Measurements from ENCODE around the gene RBMS2.
A peak's percentile ranks its signal among the peaks of the same experiment; 100 is the strongest.

RBMS2 gene

DNA sequence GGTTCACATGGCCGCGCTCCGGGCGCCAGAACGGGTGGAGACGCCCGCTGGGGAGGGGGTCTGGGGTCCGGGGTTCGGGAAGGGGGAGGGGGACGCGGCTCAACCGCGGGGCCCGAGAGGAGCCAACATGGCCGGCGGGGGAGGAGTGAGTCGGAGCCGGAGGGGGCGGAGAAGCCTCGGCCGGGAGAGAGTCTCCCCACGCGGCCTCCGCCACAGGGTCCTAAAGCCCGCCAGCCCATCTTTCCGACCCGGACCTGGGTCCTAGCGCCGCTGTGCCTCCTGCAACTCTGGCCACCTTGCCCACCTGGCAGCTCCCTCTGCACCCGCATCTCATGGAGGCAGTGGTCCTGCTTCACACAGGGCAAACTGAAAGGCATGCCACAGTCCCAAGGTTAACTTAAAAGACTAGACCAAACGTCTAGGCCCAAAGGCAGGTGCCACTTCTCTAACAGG lies 108.6 kb downstream of the RBMS2 start, which contains the start of gene BAZ2A:
TSS of gene BAZ2A (minus strand) at position 147 of the 453 bp plus-strand sequence. CDS start 12,796 bp downstream, outside the sequence.
- DNase-seq (ENCODE audit: low read depth): no peak
- TF ChIP-seq, protein P1, sequence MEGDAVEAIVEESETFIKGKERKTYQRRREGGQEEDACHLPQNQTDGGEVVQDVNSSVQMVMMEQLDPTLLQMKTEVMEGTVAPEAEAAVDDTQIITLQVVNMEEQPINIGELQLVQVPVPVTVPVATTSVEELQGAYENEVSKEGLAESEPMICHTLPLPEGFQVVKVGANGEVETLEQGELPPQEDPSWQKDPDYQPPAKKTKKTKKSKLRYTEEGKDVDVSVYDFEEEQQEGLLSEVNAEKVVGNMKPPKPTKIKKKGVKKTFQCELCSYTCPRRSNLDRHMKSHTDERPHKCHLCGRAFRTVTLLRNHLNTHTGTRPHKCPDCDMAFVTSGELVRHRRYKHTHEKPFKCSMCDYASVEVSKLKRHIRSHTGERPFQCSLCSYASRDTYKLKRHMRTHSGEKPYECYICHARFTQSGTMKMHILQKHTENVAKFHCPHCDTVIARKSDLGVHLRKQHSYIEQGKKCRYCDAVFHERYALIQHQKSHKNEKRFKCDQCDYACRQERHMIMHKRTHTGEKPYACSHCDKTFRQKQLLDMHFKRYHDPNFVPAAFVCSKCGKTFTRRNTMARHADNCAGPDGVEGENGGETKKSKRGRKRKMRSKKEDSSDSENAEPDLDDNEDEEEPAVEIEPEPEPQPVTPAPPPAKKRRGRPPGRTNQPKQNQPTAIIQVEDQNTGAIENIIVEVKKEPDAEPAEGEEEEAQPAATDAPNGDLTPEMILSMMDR (IDR thresholded peaks at IDR 0.05; ENCODE audit: low read depth, low read length, missing control alignments): no peak
- H3K4me3 ChIP-seq (ENCODE audit: low read depth, low read length): peak within 1 kb of the TSS; percentile 99

DNA sequence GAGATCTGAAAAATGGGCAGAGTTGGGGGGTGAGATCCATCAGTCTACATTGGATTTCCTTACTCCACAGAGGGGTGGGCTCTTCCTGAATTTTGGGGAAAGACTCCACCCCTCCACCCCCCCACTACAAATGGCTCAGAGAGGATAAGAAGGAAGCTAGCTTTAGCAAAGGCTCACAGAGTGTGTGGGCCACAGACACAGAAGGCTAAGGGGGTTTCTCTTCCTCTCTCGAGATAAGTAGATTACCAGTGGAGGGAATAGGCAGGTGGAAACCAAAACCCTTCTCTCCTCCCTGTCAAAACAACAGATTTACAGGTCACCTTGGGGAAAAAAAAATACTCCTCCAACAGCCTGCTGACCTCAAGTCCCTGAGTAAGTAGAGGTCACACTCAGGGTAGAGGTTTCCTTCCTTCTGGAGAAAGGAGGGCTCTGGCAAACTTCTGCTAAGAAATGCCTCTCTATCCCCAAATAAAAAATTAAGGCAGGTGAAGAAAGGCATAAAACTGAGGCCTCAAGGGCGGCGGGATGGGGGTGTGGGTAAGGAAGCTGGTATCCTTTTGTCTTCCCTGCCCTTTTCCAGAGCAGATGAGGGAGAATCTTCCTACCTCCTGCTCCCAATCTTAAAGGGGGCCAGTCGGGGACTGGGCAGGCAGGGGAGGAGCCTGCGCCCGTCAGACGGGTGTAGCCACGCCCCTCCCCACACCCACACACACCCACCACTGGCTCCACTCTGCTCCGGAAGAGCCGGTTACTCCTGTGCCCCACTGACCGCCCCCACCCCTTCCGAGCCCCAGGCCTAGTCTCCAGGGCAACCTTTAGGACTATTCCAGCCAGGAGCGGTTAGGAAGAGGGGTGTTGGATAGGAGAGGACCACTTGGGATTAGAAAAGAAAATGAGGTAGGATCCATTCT lies 110.4 kb downstream of the RBMS2 start:
- peak; percentile 68 for DNase-seq (ENCODE audit: low read depth)
- peak overlapping the region; percentile 47 for H3K4me3 ChIP-seq (ENCODE audit: low read depth, low read length)
- TF ChIP-seq, protein P1 (IDR thresholded peaks at IDR 0.05; ENCODE audit: low read depth, low read length, missing control alignments): no peak

DNA sequence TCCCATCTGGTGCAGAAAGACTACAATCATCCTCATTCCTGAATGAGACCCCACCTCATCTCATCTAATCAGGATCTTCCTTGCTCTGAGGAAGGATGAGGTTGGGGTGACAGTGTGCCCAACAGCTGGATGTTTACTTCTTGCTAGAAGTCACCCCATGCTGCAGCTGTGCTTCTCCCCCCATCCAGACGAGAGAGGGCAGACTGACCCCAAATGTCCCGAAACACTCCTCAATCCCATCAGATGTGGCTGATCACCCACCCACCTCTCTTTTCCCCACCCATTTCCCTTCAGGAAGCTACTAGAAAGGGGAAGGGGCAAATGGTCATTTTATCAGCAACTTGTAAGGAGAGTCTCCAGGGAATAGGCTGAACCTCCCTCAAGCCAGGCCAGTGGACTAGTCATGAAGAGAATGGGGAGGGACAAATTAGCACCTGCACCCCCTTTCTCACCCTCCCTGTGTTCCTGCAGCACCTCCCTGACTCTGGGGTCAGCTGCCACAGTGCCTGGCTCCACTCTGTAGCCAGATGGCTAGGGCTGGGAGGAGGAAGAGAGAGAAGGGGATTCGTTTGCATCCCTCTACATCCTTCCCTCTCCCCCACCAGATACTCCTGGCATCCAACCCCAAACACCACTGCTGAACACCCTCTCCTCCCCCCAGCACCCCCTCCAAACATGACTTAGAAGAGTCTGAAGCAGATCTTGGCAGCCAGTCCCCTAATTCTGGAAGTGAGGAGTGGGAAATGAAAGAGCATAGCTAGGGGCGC lies 111.3 kb downstream of the RBMS2 start:
- TF ChIP-seq, protein P1 (IDR thresholded peaks at IDR 0.05; ENCODE audit: low read depth, low read length, missing control alignments): no peak
- H3K4me3 ChIP-seq (ENCODE audit: low read depth, low read length): peak overlapping the region; percentile 47
- no peak for DNase-seq (ENCODE audit: low read depth)

DNA sequence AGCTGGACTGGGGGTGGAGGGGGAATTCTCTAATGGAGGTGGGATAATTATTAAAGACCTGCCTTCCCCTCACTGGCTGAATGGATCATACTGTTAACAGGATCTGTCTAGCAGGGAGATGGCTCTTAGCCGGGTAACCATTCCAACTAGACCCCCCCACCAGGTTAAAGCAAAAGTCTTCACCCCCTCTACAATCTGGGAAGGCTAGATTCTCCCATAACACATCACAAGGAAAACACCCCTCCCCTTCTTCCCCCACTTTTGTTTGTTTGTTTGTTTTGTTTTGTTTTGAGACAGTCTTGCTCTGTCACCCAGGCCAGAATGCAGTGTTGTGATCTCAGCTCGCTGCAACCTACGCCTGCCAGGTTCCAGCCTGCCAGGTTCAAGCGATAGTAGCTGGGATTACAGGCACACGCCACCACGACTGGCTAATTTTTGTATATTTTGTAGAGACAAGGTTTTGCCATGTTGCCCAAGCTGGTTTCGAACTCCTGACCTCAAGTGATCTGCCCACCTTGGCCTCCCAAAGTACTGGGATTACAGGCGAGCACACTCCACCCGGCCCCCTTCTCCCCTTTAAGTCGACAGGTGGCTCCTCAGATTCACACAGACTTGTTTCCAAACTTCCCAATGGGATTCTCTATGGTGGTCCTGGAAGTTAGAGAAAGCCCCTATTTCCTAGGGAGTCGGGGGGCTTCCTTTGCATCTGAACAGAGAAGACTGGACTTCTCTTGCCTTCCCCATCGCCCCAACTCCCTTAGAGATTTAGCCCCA lies 112.0 kb downstream of the RBMS2 start:
- no peak for DNase-seq (ENCODE audit: low read depth)
- TF ChIP-seq, protein P1 (IDR thresholded peaks at IDR 0.05; ENCODE audit: low read depth, low read length, missing control alignments): no peak

DNA sequence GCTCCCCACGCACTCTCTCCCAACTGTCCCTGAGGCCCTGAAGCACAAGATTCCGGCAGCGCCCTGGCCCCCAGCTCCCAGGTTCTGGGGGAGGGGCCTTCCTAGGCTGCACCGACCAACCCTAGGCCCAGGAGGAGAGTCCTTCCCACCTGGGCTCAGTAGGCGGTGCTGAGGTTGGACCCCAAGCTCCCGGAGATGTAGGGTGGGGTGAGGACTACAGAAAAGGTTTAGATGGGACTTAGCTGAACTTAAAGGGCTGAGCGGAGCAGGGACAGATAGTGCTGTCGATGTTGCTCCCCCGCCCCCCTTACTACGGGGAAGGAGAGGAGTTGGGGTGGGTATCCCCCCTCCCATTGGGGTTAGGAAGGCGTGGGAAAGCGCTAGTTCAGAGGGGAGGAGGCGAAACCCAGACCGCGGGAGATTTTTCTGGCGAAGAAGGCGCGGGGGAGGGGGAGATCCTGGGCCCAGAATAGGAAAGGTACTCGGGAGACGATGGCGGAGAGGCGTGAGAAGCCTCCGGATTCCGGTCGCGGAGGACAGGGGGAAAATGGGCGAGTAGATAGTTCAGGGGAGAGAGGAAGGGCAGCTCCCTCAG lies 112.7 kb downstream of the RBMS2 start:
- peak overlapping the region; percentile 89 for H3K4me3 ChIP-seq (ENCODE audit: low read depth, low read length)
- DNase-seq (ENCODE audit: low read depth): no peak
- TF ChIP-seq, protein P1 (IDR thresholded peaks at IDR 0.05; ENCODE audit: low read depth, low read length, missing control alignments): no peak

More for the DNA sequence above, 112.0 kb downstream of the RBMS2 start:
- H3K4me3 ChIP-seq (ENCODE audit: low read depth, low read length): peak overlapping the region; percentile 89

Data from GM12864 (cell line).